Measurements from ENCODE around the gene NHSL1.
A peak's percentile ranks its signal among the peaks of the same experiment; 100 is the strongest.

Gene NHSL1

DNA sequence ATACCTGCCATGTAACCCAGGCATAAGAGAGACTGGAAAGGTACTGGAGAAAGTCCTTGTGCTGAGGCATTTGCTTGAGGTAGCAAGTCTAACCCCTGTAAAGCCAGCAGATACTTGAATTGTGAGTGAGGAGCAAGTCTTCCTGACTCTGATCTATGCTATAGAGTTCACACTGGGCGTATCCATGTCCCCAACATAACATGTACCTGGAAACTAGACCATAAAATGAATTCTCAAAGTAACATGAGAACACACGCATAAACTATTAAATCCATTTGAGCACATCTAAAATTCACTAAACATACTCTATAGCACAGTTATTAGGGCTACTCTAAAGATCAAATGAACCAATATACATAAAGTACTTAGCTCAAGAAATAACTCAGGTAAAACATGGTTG, 2.0 kb downstream of the NHSL1 start:
- DNase-seq: no peak

- no peak for DNase-seq
Observed at GRCh38 chr6:138494312-138494711, 5.0 kb downstream of the NHSL1 start.

GRCh38 chr6:138493413-138493812, 5.9 kb downstream of the NHSL1 start:
- DNase-seq: peak in 15 of 58 donors; percentile 4 to 62 (median 22)

GRCh38 chr6:138492871-138493270, 6.4 kb downstream of the NHSL1 start:
- no peak for DNase-seq

- DNase-seq: no peak
Observed at GRCh38 chr6:138492113-138492512, 7.2 kb downstream of the NHSL1 start.

DNA sequence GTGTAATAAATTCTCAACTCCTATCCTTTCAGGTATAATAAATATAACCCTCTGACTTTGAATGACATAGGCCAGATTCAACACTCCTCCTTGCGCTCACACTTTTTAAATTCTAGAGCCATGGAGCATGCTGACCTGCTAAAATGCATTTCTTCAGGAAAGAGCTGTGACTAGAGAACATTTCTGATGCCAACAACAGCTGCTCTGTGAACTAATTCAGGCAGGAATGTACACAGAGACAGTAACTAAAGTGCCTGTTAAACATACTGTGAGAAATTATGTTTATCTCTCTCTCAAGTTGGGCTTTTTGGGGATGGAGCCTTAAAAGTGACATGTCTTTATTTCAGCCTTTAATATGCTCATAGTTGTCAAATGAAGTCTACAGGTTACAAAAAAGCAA, 8.3 kb downstream of the NHSL1 start:
- DNase-seq: peak in 2 of 58 donors; percentile 19 to 39

DNA sequence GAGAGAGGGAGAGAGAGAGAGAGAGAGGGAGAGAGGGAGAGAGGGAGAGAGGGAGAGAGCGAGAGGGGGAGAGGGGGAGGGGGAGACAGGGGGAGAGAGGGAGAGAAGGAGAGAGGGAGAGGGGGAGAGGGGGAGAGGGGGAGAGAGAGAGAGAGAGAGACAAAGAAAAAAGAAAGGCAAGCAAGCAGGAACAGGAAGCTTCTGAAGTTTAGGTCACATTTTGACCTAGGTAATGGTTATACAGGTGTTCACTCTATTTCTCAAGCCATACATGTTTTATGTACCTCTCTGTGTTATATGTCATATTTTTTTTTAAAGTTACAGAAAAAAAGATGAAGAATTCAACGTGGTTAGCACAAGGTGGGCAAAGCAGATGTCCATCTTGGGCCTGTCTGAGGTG, 9.4 kb downstream of the NHSL1 start:
- no peak for DNase-seq

- no peak for DNase-seq
Observed at GRCh38 chr6:138487102-138487604, 12.1 kb downstream of the NHSL1 start.

- no peak for DNase-seq
Observed at GRCh38 chr6:138486249-138487101, 12.8 kb downstream of the NHSL1 start.

DNA sequence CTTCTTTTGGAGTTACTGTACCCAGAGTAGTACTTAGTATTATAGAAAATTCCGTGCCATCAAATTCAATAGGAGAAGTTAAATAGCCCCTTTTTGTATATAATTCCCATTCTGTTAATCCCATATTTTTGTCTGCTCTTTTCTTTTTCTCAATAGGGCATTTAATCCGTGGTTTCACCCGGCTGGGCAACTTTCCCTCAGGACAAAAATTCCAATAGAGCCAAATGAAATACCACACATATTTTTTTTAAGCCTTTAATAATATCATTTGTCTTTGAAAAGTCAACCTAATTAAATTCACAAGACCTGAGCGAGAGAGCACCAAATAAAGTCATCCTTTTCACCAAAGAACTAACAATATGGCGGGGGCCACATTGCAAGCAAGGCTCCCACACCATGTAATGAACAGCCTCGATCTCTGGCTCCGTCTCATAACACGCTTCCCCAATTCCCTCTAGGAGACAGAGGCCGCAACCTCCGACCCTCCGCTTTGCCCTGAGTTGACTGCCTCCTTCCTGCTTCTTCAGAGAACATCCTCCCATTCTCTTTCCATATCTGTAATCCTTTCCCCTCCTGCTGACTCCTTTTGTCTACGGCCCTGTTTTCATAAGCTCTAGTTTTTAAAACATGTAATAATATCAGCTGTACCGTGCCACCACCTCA, 13.6 kb downstream of the NHSL1 start:
- DNase-seq: no peak

DNA sequence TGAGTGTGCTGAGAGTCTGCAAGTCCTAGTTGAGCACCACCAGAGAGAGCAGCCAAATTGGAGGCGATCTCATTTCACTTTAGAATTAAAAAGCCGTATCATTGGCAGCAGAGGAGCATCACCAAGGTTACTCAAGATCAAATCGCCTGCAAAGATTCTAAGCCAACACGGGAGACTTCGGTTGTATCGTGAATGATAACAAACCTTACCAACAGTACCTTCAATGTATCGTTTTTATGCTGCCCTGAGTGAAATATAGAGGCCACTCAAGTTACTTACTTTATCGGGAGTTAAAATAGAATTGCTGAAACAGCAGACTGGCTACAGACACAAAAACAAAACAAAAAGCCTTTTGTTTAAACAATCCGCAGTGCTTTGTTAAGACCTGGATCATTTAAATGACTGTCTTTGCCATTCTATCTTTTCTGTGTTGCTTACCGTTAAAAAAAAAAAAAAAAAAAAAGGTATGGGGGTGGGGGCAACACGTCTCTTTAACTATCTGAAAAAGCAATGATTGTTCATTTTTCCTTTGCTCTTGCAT, 14.2 kb downstream of the NHSL1 start:
- peak in 3 of 58 donors; percentile 10 to 16 (median 13) for DNase-seq

- DNase-seq: peak in 1 of 58 donors; percentile 2
Observed at GRCh38 chr6:138484018-138484731, 15.1 kb downstream of the NHSL1 start.

DNA sequence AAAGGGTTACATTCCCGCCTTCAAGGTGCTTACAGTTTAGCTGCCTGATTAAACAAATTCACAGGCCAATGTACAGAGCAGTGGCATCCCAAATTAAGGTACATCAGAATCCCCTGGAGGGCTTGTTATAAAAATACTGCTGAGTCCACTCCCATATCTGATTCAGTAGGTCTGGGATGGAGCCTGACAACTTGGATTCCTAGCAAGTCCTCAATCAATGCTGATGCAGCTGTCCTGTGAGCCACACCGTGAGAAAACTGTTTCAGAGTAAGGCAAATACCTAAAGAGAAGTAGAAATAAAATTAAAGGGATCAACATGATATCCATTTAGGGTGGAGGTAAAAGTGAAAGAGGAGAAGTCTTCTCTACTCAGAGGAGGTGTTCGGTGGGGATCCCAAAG, 16.5 kb downstream of the NHSL1 start:
- DNase-seq: no peak

GRCh38 chr6:138480279-138480949, 18.9 kb downstream of the NHSL1 start:
- no peak for DNase-seq

- DNase-seq: no peak
Observed at GRCh38 chr6:138477913-138478539, 21.3 kb downstream of the NHSL1 start.

DNA sequence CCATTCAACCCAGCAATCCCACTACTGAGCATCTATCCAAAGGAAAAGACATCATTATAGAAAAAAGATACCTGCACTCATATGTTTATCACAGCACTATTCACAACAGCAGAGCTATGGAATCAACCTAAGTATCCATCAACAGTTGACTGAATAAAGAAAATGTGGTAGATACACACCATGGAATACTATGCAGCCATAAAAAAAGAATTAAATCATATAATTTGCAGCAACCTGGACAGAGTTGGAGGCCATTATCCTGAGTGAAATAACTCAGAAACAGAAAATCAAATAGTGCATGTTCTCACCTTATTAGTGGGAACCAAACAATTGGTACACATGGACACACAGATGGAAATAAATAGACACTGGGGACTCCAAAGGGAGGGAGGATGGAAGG, 23.2 kb downstream of the NHSL1 start:
- DNase-seq: no peak

DNA sequence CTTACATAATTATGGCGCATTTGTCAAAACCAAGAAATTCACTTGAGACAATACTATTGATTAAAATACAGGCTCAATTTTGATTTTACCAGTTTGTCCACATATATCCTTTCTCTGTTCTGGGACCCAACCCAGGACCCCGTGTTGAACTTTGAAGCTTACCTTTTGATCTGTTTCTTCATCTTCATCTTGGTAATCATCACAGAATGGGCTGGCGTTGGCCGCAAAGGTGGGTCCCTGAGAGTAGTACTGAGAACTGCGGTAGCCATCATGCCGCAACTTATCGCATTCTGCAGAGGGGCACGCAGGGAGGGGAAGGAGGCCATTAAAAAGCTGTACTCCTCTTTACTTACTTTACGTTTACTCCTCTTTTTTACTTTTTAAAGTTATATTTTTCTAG, 26.1 kb downstream of the NHSL1 start:
- no peak for DNase-seq

GRCh38 chr6:138468320-138469015, 30.8 kb downstream of the NHSL1 start:
- no peak for DNase-seq

- DNase-seq: no peak
Observed at GRCh38 chr6:138467901-138468300, 31.4 kb downstream of the NHSL1 start.

All from anterior cingulate cortex (tissue), 58 donors.